SK-N-SH (cell line): ENCODE results near the gene LMNB1.

ENCODE experiments used
- CHD2 ChIP-seq: fragments of 150-350 bp; IDR thresholded peaks from 2 replicates; pipeline ENCODE4 v1.6.1; 2018; ENCODE audit warnings: low read length; ENCODE audit not compliant: partially characterized antibody
- EP300 ChIP-seq, 2 experiments: IDR thresholded peaks; 2 replicates each; pipeline versions ENCODE4 v1.4.0 to v1.6.1; 2012; ENCODE audit warnings: borderline replicate concordance in 1 of 2, low read depth in 1 of 2, low read length in 1 of 2
- FOXJ3 ChIP-seq: sonication (generic); formaldehyde crosslinking; IDR thresholded peaks from 2 replicates; pipeline ENCODE4 v1.5.1; 2020; ENCODE audit warnings: mild to moderate bottlenecking, missing genetic modification reagents
- FOXM1 ChIP-seq: IDR thresholded peaks from 2 replicates; pipeline ENCODE4 v1.4.0; 2012; ENCODE audit warnings: low read depth, mild to moderate bottlenecking
- GATA2 ChIP-seq: sonication (generic); formaldehyde crosslinking; IDR thresholded peaks from 2 replicates; pipeline ENCODE4 v1.5.0; 2020; ENCODE audit warnings: mild to moderate bottlenecking, missing genetic modification reagents
- POLR2AphosphoS5 ChIP-seq: IDR thresholded peaks from 2 replicates; pipeline ENCODE4 v1.6.1; 2012; ENCODE audit warnings: low read depth, low read length
- RAD21 ChIP-seq: IDR thresholded peaks from 2 replicates; pipeline ENCODE4 v1.6.1; 2012; ENCODE audit warnings: mild to moderate bottlenecking, low read length
- SMC3 ChIP-seq: IDR thresholded peaks from 2 replicates; pipeline ENCODE4 v1.6.1; 2012; ENCODE audit warnings: low read depth, low read length, improper control_type of control experiment
- TAF1 ChIP-seq: IDR thresholded peaks from 2 replicates; pipeline ENCODE4 v1.6.1; 2012; ENCODE audit warnings: low read depth, mild to moderate bottlenecking, low read length, moderate library complexity, borderline replicate concordance
- TF ChIP-seq, protein P1 (sequence below): fragments of 200-600 bp; sonication (generic); IDR thresholded peaks from 2 replicates; pipeline ENCODE4 v1.6.1; 2017; ENCODE audit warnings: antibody characterized with exemption, mild to moderate bottlenecking, moderate library complexity
- TF ChIP-seq, protein P2 (sequence below): IDR thresholded peaks from 2 replicates; pipeline ENCODE4; 2012

DNA sequence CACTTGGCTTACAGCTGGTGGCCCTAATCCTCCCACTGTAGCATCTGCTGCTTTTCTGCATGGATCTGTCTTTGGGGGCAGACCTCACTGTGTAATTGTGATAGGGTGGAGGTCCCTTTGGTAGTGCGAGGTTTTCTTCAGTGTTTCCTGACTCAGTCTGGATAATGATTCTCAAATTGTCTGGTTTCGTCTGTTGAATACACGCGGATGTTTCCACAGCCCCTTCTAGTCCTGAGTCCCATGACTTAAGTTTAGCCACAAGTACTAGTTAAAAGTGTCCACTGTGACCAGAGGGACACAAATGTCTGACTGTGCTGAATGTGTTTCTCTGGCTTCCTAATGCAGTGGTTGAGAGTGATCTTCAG is 70.5 kb downstream of the LMNB1 start:
- TF ChIP-seq, protein P1, sequence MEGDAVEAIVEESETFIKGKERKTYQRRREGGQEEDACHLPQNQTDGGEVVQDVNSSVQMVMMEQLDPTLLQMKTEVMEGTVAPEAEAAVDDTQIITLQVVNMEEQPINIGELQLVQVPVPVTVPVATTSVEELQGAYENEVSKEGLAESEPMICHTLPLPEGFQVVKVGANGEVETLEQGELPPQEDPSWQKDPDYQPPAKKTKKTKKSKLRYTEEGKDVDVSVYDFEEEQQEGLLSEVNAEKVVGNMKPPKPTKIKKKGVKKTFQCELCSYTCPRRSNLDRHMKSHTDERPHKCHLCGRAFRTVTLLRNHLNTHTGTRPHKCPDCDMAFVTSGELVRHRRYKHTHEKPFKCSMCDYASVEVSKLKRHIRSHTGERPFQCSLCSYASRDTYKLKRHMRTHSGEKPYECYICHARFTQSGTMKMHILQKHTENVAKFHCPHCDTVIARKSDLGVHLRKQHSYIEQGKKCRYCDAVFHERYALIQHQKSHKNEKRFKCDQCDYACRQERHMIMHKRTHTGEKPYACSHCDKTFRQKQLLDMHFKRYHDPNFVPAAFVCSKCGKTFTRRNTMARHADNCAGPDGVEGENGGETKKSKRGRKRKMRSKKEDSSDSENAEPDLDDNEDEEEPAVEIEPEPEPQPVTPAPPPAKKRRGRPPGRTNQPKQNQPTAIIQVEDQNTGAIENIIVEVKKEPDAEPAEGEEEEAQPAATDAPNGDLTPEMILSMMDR, result no peak
- TF ChIP-seq EP300 (IDR thresholded peaks at IDR 0.05; ENCODE audit: borderline replicate concordance in 1 of 2, low read depth in 1 of 2, low read length in 1 of 2) (no peak), FOXJ3 (CRISPR knock-in tag) (no peak), FOXM1 (no peak), TAF1 (no peak), POLR2AphosphoS5 (no peak), SMC3 (no peak), CHD2 (no peak), GATA2 (CRISPR knock-in tag) (no peak), RAD21 (no peak)
- TF ChIP-seq, protein P2, sequence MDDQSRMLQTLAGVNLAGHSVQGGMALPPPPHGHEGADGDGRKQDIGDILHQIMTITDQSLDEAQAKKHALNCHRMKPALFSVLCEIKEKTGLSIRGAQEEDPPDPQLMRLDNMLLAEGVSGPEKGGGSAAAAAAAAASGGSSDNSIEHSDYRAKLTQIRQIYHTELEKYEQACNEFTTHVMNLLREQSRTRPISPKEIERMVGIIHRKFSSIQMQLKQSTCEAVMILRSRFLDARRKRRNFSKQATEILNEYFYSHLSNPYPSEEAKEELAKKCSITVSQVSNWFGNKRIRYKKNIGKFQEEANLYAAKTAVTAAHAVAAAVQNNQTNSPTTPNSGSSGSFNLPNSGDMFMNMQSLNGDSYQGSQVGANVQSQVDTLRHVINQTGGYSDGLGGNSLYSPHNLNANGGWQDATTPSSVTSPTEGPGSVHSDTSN, result no peak
